ENCODE data around the gene UBE2M. TPM values are rescaled to one million over a fixed set of nuclear protein-coding genes. Genes with fewer than 3 reads are reported as not detected.

Gene UBE2M
- total RNA-seq, 1 experiment from 2014 or later, result 185 TPM

DNA sequence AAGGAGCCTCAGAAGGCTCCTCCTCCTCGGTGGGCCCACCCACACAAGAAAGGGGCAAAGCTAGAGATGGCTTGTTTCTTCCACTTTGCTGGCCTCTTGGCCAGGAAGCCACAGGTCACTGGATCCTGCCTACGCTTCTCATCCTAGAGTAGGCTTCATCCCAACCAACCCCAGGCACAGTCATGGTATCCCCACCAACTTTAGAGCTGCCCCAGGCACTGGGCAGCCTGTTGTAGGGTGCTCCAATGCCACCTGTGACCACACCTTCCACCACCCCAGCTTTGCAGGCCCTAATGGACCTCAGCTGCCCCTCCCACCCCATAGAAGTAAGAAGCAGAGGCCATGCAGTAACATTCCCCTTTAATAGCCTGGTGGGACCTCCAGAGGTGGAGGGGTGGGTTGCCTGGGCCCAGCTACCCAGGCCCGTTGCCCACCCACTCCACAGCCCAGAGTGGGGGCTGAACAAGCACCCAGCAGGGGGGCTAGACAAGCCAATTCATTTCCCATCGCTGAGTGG lies 3.0 kb downstream of the UBE2M start:
- Histone ChIP-seq H3K4me3 (ENCODE audit: low read depth, low read length, poor library complexity, severe bottlenecking) (peak overlapping the region; percentile 62), H3K27ac (ENCODE audit: low read depth, low read length, poor library complexity, severe bottlenecking) (peak overlapping the region; percentile 90), H3K36me3 (ENCODE audit: insufficient read depth, low read length, poor library complexity, severe bottlenecking) (peaks cover 37% of the 10 kb centered on the region), H3K27me3 (replicated peaks; ENCODE audit: insufficient read depth, low read depth, low read length, poor library complexity) (no peaks in the 10 kb centered on the region), H3K9me3 (ENCODE audit: low read depth, low read length, poor library complexity, severe bottlenecking) (no peaks in the 10 kb centered on the region), H3K4me1 (ENCODE audit: insufficient read depth, low read length, poor library complexity, severe bottlenecking) (peaks cover 20% of the 10 kb centered on the region)
- ChIA-PET CTCF (no interaction called here), POLR2A (ENCODE audit: low non-redundant PET) (interaction anchor here (0.6 to 2.0 kb wide), 2 partner anchors 12 to 17 kb away, joined by 5 to 7 read pairs; partner anchors contain the start of gene TRIM28)
- no peak for TF ChIP-seq EZH2 (IDR thresholded peaks at IDR 0.05; ENCODE audit: borderline replicate concordance, low read depth, low read length, poor library complexity, severe bottlenecking)
- TF ChIP-seq, protein P1, sequence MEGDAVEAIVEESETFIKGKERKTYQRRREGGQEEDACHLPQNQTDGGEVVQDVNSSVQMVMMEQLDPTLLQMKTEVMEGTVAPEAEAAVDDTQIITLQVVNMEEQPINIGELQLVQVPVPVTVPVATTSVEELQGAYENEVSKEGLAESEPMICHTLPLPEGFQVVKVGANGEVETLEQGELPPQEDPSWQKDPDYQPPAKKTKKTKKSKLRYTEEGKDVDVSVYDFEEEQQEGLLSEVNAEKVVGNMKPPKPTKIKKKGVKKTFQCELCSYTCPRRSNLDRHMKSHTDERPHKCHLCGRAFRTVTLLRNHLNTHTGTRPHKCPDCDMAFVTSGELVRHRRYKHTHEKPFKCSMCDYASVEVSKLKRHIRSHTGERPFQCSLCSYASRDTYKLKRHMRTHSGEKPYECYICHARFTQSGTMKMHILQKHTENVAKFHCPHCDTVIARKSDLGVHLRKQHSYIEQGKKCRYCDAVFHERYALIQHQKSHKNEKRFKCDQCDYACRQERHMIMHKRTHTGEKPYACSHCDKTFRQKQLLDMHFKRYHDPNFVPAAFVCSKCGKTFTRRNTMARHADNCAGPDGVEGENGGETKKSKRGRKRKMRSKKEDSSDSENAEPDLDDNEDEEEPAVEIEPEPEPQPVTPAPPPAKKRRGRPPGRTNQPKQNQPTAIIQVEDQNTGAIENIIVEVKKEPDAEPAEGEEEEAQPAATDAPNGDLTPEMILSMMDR (conservative IDR thresholded peaks at IDR 0.05; ENCODE audit: low read depth, low read length), result no peak
- DNase-seq (ENCODE audit: low spot score), result no peak
- intact Hi-C loops (cut with micrococcal nuclease; ENCODE audit: unreplicated experiment), result no loop called here
- no TSS peak for BruUV-seq (replicated peaks)

- H3K4me3 ChIP-seq (ENCODE audit: low read depth, low read length, poor library complexity, severe bottlenecking), result peak within 1 kb of the TSS; percentile 62
- DNase-seq (ENCODE audit: low spot score), result peak; percentile 98
- no peaks in the 10 kb centered on the region for H3K9me3 ChIP-seq (ENCODE audit: low read depth, low read length, poor library complexity, severe bottlenecking)
- ChIA-PET CTCF (no interaction called here), POLR2A (ENCODE audit: low non-redundant PET) (interaction anchor here (2.0 kb wide), 1 partner anchor 11 kb away, joined by 7 read pairs; the partner anchor contains the start of gene TRIM28)
- H3K27ac ChIP-seq (ENCODE audit: low read depth, low read length, poor library complexity, severe bottlenecking), result peak within 1 kb of the TSS; percentile 90
- BruUV-seq (replicated peaks), result no TSS peak
- TF ChIP-seq EZH2 (IDR thresholded peaks at IDR 0.05; ENCODE audit: borderline replicate concordance, low read depth, low read length, poor library complexity, severe bottlenecking), result no peak
- TF ChIP-seq, protein P1 (conservative IDR thresholded peaks at IDR 0.05; ENCODE audit: low read depth, low read length), result no peak
- intact Hi-C loops (cut with micrococcal nuclease; ENCODE audit: unreplicated experiment), result no loop called here
- H3K36me3 ChIP-seq (ENCODE audit: insufficient read depth, low read length, poor library complexity, severe bottlenecking), result peaks cover 44% of the 10 kb centered on the region
- no peaks in the 10 kb centered on the region for H3K27me3 ChIP-seq (replicated peaks; ENCODE audit: insufficient read depth, low read depth, low read length, poor library complexity)
- peaks cover 14% of the 10 kb centered on the region for H3K4me1 ChIP-seq (ENCODE audit: insufficient read depth, low read length, poor library complexity, severe bottlenecking)
Observed at GRCh38 chr19:58554494-58555368, 3.7 kb downstream of the UBE2M start, which contains the start of gene CHMP2A. Gene CHMP2A (minus strand): TSS chr19:58555105. CDS start chr19:58554212, 893 bp downstream.

GRCh38 chr19:58553799-58554493 lies 4.5 kb downstream of the UBE2M start:
- DNase-seq (ENCODE audit: low spot score), result no peak
- H3K27ac ChIP-seq (ENCODE audit: low read depth, low read length, poor library complexity, severe bottlenecking), result peak overlapping the region; percentile 90
- TF ChIP-seq, protein P1 (conservative IDR thresholded peaks at IDR 0.05; ENCODE audit: low read depth, low read length), result no peak
- TF ChIP-seq EZH2 (IDR thresholded peaks at IDR 0.05; ENCODE audit: borderline replicate concordance, low read depth, low read length, poor library complexity, severe bottlenecking), result no peak
- peaks cover 12% of the 10 kb centered on the region for H3K4me1 ChIP-seq (ENCODE audit: insufficient read depth, low read length, poor library complexity, severe bottlenecking)
- no peaks in the 10 kb centered on the region for H3K9me3 ChIP-seq (ENCODE audit: low read depth, low read length, poor library complexity, severe bottlenecking)
- no TSS peak for BruUV-seq (replicated peaks)
- intact Hi-C loops (cut with micrococcal nuclease; ENCODE audit: unreplicated experiment), result no loop called here
- CTCF ChIA-PET, result no interaction called here
- peaks cover 52% of the 10 kb centered on the region for H3K36me3 ChIP-seq (ENCODE audit: insufficient read depth, low read length, poor library complexity, severe bottlenecking)
- no peaks in the 10 kb centered on the region for H3K27me3 ChIP-seq (replicated peaks; ENCODE audit: insufficient read depth, low read depth, low read length, poor library complexity)
- H3K4me3 ChIP-seq (ENCODE audit: low read depth, low read length, poor library complexity, severe bottlenecking), result peak overlapping the region; percentile 62
- POLR2A ChIA-PET (ENCODE audit: low non-redundant PET), result interaction anchor here (2.0 kb wide), 1 partner anchor 10 kb away, joined by 7 read pairs; the partner anchor contains the start of gene TRIM28
